Measurements from ENCODE around the gene KMT5B. TPM values are rescaled to one million over a fixed set of nuclear protein-coding genes. Genes with fewer than 3 reads are reported as not detected.

The KMT5B gene
- total and polyA plus RNA-seq, 2 of the 13 experiments (the other 11 are each of a cell fraction or from before 2014, with no cell fraction given): 17.6 to 23.7 TPM

DNA sequence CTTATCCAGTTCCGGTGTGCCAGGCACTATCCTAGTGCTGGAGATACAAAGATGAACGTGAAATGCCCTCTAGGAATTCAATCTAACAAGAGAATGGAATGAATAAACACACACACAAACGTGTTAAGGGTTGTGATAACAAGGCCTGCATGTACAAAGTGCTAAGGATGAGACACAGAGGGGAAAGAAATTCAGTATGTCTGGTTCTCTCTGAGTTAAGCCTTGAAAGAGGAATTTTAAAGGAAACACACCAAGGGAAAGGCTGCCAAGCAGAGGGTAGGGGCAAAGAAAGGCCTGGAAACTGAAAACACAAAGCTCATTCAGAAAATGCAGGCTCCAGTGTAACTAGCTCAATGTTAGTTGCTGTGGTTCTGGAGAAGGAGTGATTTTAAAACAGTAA is 96.1 kb downstream of the KMT5B start:
- peaks cover 69% of the 10 kb centered on the region for H4K20me1 ChIP-seq (ENCODE audit: insufficient read depth, low read length)
- FAIRE-seq: peak; percentile 8
- no peak for DNase-seq (ENCODE audit: low spot score)
- H3K4me2 ChIP-seq (ENCODE audit: low read depth, low read length): peak overlapping the region; percentile 82
- ATAC-seq: no peak
- H2AFZ ChIP-seq (ENCODE audit: low read length): no peak overlapping the region
- H3K9ac ChIP-seq (ENCODE audit: insufficient read depth, low read depth, low read length): peak overlapping the region; percentile 85
- H3K9me3 ChIP-seq (ENCODE audit: low read length): no peaks in the 10 kb centered on the region
- CTCF ChIA-PET (ENCODE audit: low intra/inter-chr PET ratio, low total read pairs): no interaction called here
- H3K36me3 ChIP-seq (replicated peaks in 1 of 2; ENCODE audit: control insufficient read depth in 1 of 2, insufficient read depth in 2 of 2, low read length in 2 of 2): peaks cover 9 to 41% of the 10 kb centered on the region in 2 experiments; a peak in 4 of 5 replicates
- POLR2A ChIA-PET: interaction anchor here (1.6 to 7.3 kb wide), 6 partner anchors 11 to 79 kb away, joined by 4 to 98 read pairs (median 17); partner anchors contain the start of gene TCIRG1
- 21% methylated on average over 3 of the region's 3 CpGs for WGBS (ENCODE audit: low lambda C conversion rate)
- no peaks in the 10 kb centered on the region; a peak in 1 of 5 replicates for H3K27me3 ChIP-seq (ENCODE audit: control insufficient read depth in 1 of 2, insufficient read depth in 2 of 2, low read length in 2 of 2)
- peaks cover 59% of the 10 kb centered on the region for H3K4me1 ChIP-seq (ENCODE audit: insufficient read depth, low read length)
- H3K4me3 ChIP-seq (replicated peaks in 1 of 3; ENCODE audit: insufficient read depth in 1 of 3, low read depth in 2 of 3, low read length in 3 of 3): peak overlapping the region; percentile 38 to 91 (median 74)
- in situ Hi-C loops (cut with HindIII; ENCODE audit: extremely low pct_ligation_motif_present, low pct_unique_long_range_greater_than_20kb): no loop called here
- peaks cover 88% of the 10 kb centered on the region for H3K79me2 ChIP-seq (ENCODE audit: insufficient read depth, low read length)
- peak overlapping the region; percentile 4 for H3K27ac ChIP-seq (ENCODE audit: extremely low read length, insufficient read depth, low read length)
- intact Hi-C loops (cut with micrococcal nuclease; ENCODE audit: unreplicated experiment): no loop called here
- no TSS peak for BruUV-seq (replicated peaks)
- TF ChIP-seq SOX13 (IDR thresholded peaks at IDR 0.05) (no peak), SOX13 (CRISPR knock-in tag; conservative IDR thresholded peaks at IDR 0.05 in 1 of 2, IDR thresholded peaks at IDR 0.05 in 1 of 2) (peak in 1 of 2 experiments; percentile 53; a peak in 1 of 4 replicates), TEAD3 (CRISPR knock-in tag; optimal IDR thresholded peaks at IDR 0.05; ENCODE audit: borderline replicate concordance) (peak; percentile 26), RBM22 (optimal IDR thresholded peaks at IDR 0.05; ENCODE audit: low read length) (peak; percentile 41), SOX5 (CRISPR knock-in tag; IDR thresholded peaks at IDR 0.05; ENCODE audit: borderline replicate concordance) (peak; percentile 22; the same call in 1 of the 2 replicates), BCL6 (CRISPR knock-in tag; IDR thresholded peaks at IDR 0.05) (peak; percentile 95), ATF1 (CRISPR knock-in tag; IDR thresholded peaks at IDR 0.05) (no peak)
- TF ChIP-seq, protein P1, sequence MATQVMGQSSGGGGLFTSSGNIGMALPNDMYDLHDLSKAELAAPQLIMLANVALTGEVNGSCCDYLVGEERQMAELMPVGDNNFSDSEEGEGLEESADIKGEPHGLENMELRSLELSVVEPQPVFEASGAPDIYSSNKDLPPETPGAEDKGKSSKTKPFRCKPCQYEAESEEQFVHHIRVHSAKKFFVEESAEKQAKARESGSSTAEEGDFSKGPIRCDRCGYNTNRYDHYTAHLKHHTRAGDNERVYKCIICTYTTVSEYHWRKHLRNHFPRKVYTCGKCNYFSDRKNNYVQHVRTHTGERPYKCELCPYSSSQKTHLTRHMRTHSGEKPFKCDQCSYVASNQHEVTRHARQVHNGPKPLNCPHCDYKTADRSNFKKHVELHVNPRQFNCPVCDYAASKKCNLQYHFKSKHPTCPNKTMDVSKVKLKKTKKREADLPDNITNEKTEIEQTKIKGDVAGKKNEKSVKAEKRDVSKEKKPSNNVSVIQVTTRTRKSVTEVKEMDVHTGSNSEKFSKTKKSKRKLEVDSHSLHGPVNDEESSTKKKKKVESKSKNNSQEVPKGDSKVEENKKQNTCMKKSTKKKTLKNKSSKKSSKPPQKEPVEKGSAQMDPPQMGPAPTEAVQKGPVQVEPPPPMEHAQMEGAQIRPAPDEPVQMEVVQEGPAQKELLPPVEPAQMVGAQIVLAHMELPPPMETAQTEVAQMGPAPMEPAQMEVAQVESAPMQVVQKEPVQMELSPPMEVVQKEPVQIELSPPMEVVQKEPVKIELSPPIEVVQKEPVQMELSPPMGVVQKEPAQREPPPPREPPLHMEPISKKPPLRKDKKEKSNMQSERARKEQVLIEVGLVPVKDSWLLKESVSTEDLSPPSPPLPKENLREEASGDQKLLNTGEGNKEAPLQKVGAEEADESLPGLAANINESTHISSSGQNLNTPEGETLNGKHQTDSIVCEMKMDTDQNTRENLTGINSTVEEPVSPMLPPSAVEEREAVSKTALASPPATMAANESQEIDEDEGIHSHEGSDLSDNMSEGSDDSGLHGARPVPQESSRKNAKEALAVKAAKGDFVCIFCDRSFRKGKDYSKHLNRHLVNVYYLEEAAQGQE (IDR thresholded peaks at IDR 0.05; ENCODE audit: borderline replicate concordance in 1 of 2, low read depth in 1 of 2, low read length in 2 of 2): no peak

Measured in HepG2 (cell line).